Esophagus squamous epithelium (tissue), 4 donors: Measurements from ENCODE around the gene PLEKHH2.

Experiments used
- POLR2A ChIP-seq, 4 donors: fragments of 450-650 bp; IDR thresholded peaks; one replicate each; pipeline ENCODE4 v1.6.1; 2017; ENCODE audit warnings: antibody characterized with exemption in 4 of 4, mild to moderate bottlenecking in 4 of 4, moderate library complexity in 3 of 4
- TF ChIP-seq, protein P1 (sequence below), 6 experiments: fragments of 450-650 bp in 4 of 6; fragments of 200-600 bp in 2 of 6; sonication (generic) in 2 of 6; IDR thresholded peaks; one replicate each; pipeline ENCODE4 v1.5.1; 2016 to 2019; ENCODE audit warnings: antibody characterized with exemption in 6 of 6, mild to moderate bottlenecking in 4 of 6, moderate library complexity in 4 of 6

DNA sequence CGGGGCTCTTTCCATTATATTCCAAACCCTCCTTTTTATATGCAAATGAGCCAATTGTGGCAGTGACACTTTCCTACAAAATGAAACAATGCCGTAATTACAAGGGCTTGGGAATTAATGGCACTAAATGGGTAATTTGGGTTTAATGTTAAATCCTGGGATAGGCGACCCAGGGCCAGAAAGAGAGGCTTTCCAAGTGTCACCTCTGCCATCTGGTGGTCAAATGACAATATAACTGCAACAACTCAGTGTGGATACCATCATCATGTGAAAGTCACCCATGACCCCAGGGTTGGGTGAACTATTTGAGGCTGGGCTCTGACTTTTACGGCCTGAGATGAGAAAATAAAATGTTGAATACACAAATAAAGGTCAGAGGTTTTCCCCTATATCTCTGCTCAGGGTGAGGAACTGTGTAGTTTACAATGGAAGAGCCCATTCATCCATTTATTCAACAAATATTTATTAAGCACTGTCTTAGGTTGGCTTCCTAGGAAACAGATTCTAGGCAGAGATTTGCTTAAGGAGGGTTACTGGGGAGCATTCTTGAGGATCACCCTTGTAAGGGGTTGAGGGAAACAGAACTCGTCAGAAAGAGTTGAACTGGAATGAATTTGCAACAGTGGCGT, 27.7 kb upstream of the PLEKHH2 start:
- TF ChIP-seq POLR2A (IDR thresholded peaks at IDR 0.05): no peak
- TF ChIP-seq, protein P1, sequence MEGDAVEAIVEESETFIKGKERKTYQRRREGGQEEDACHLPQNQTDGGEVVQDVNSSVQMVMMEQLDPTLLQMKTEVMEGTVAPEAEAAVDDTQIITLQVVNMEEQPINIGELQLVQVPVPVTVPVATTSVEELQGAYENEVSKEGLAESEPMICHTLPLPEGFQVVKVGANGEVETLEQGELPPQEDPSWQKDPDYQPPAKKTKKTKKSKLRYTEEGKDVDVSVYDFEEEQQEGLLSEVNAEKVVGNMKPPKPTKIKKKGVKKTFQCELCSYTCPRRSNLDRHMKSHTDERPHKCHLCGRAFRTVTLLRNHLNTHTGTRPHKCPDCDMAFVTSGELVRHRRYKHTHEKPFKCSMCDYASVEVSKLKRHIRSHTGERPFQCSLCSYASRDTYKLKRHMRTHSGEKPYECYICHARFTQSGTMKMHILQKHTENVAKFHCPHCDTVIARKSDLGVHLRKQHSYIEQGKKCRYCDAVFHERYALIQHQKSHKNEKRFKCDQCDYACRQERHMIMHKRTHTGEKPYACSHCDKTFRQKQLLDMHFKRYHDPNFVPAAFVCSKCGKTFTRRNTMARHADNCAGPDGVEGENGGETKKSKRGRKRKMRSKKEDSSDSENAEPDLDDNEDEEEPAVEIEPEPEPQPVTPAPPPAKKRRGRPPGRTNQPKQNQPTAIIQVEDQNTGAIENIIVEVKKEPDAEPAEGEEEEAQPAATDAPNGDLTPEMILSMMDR (IDR thresholded peaks at IDR 0.05): peak; percentile 39 to 70 (median 67)
